ENCODE data around the gene SNRNP70.
"Not testable (repeated sequence)": the region's sequence is repeated elsewhere in the genome, so short reads cannot be mapped to it uniquely, and the experiment has no call there.

Gene SNRNP70

GRCh38 chr19:49050376-49051033, 34.7 kb upstream of the SNRNP70 start:
- peaks cover 17% of the 10 kb centered on the region for H3K27me3 Mint-ChIP-seq (ENCODE audit: low read depth, poor library complexity)
- H3K4me1 Mint-ChIP-seq; H3K4me3 Mint-ChIP-seq; H3K27ac Mint-ChIP-seq; H3K9me3 Mint-ChIP-seq; DNase-seq; H3K36me3 Mint-ChIP-seq (ENCODE audit: low read depth): not testable (repeated sequence)

- Mint-ChIP-seq H3K27ac (no peak overlapping the region), H3K36me3 (ENCODE audit: low read depth) (no peaks in the 10 kb centered on the region), H3K9me3 (no peaks in the 10 kb centered on the region), H3K27me3 (ENCODE audit: low read depth, poor library complexity) (peaks cover 49% of the 10 kb centered on the region), H3K4me3 (peak overlapping the region; percentile 72), H3K4me1 (peaks cover 38% of the 10 kb centered on the region)
- DNase-seq = peak; percentile 83
- TF ChIP-seq CTCF (IDR thresholded peaks at IDR 0.05) = peak; percentile 17
Observed at GRCh38 chr19:49056101-49056901, 28.9 kb upstream of the SNRNP70 start.

- H3K27me3 Mint-ChIP-seq (ENCODE audit: low read depth, poor library complexity) = peaks cover 47% of the 10 kb centered on the region
- DNase-seq; H3K9me3 Mint-ChIP-seq; H3K36me3 Mint-ChIP-seq (ENCODE audit: low read depth); H3K27ac Mint-ChIP-seq: not testable (repeated sequence)
- H3K4me3 Mint-ChIP-seq = peak overlapping the region; percentile 72
- H3K4me1 Mint-ChIP-seq = peaks cover 38% of the 10 kb centered on the region
Observed at GRCh38 chr19:49056902-49057596, 28.2 kb upstream of the SNRNP70 start.

GRCh38 chr19:49057636-49058234, 27.5 kb upstream of the SNRNP70 start, which contains the start of gene CGB7:
Gene CGB7, minus strand, starts transcription at chr19:49057749. Its CDS starts 2,374 bp downstream, at chr19:49055375.
- Mint-ChIP-seq H3K27me3 (ENCODE audit: low read depth, poor library complexity) (peaks cover 47% of the 10 kb centered on the region), H3K4me1 (peaks cover 38% of the 10 kb centered on the region), H3K9me3 (no peaks in the 10 kb centered on the region), H3K27ac (no peak within 1 kb of the TSS), H3K4me3 (peak within 1 kb of the TSS; percentile 72), H3K36me3 (ENCODE audit: low read depth) (no peaks in the 10 kb centered on the region)
- peak; percentile 89 for DNase-seq
- no peak for TF ChIP-seq CTCF (IDR thresholded peaks at IDR 0.05)

GRCh38 chr19:49058562-49058961, 26.7 kb upstream of the SNRNP70 start:
- DNase-seq = no peak
- peaks cover 51% of the 10 kb centered on the region for H3K27me3 Mint-ChIP-seq (ENCODE audit: low read depth, poor library complexity)
- H3K9me3 Mint-ChIP-seq = no peaks in the 10 kb centered on the region
- peak overlapping the region; percentile 72 for H3K4me3 Mint-ChIP-seq
- H3K4me1 Mint-ChIP-seq = peaks cover 43% of the 10 kb centered on the region
- H3K27ac Mint-ChIP-seq = no peak overlapping the region
- H3K36me3 Mint-ChIP-seq (ENCODE audit: low read depth) = no peaks in the 10 kb centered on the region
- TF ChIP-seq CTCF (IDR thresholded peaks at IDR 0.05) = no peak

- no peak for TF ChIP-seq CTCF (IDR thresholded peaks at IDR 0.05)
- Mint-ChIP-seq H3K4me3 (no peak overlapping the region), H3K27me3 (ENCODE audit: low read depth, poor library complexity) (peaks cover 47% of the 10 kb centered on the region), H3K27ac (no peak overlapping the region), H3K36me3 (ENCODE audit: low read depth) (no peaks in the 10 kb centered on the region), H3K9me3 (no peaks in the 10 kb centered on the region), H3K4me1 (peaks cover 48% of the 10 kb centered on the region)
- DNase-seq = no peak
Observed at GRCh38 chr19:49059053-49059452, 26.2 kb upstream of the SNRNP70 start.
